Vagina (tissue), 2 donors: Measurements from ENCODE around the gene ACOX1.

ENCODE experiments used
- CTCF ChIP-seq, 3 experiments: fragments of 450-650 bp in 2 of 3; fragments of 200-600 bp in 1 of 3; sonication (generic) in 1 of 3; IDR thresholded peaks; one replicate each; pipeline ENCODE4 v1.5.1; 2017 to 2019; ENCODE audit warnings: antibody characterized with exemption in 3 of 3, mild to moderate bottlenecking in 2 of 3, moderate library complexity in 2 of 3
- POLR2A ChIP-seq, 2 donors: fragments of 450-650 bp; IDR thresholded peaks; one replicate each; pipeline ENCODE4 v1.6.1; 2017; ENCODE audit warnings: antibody characterized with exemption in 2 of 2, mild to moderate bottlenecking in 2 of 2, moderate library complexity in 2 of 2
- POLR2AphosphoS5 ChIP-seq, 2 donors: sonication (generic); formaldehyde crosslinking; IDR thresholded peaks; one replicate each; pipeline ENCODE4 v1.9.0; 2017; ENCODE audit warnings: antibody characterized with exemption in 2 of 2, mild to moderate bottlenecking in 2 of 2, low read depth in 1 of 2; ENCODE audit not compliant: insufficient read depth in 1 of 2

- TF ChIP-seq CTCF (IDR thresholded peaks at IDR 0.05) (no peak), POLR2AphosphoS5 (IDR thresholded peaks at IDR 0.05; ENCODE audit: insufficient read depth in 1 of 2, low read depth in 1 of 2) (no peak), POLR2A (IDR thresholded peaks at IDR 0.05) (no peak)
Observed at GRCh38 chr17:75933808-75934207, 45.2 kb downstream of the ACOX1 start.
